Stimulated activated CD8-positive, alpha-beta memory T cell treated with anti-CD3 and anti-CD28 coated beads, Interleukin-12 subunit alpha, Interleukin-12 subunit beta, amount 100 ng/mL, for 4 hours (primary cell): ENCODE results near the gene FAM78A.
"Not testable (repeated sequence)": the region's sequence is repeated elsewhere in the genome, so short reads cannot be mapped to it uniquely, and the experiment has no call there.

Source experiments
- DNase-seq: peaks from one replicate; pipeline ENCODE4 v3.0.0-alpha.2; 2020; ENCODE audit warnings: low read depth

FAM78A gene

DNA sequence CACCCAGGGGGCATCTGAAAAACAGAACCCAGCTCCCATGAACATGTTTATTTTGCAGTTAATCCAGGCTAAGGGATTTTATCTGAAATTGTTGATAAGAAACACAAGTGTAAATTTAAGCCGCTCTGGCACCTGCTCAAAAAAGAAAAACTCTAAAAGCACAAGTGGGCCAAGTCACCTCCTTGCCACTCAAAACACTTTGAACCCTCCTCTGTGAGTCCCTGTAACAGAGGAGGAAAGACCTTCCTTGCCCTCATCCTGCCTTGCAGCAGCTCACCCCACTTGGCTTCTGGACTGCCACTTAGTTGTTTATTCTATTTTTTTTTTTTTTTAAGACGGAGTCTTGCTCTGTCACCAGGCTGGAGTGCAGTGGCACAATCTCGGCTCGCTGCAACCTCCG is 39.5 kb downstream of the FAM78A start:
- no peak for DNase-seq

DNA sequence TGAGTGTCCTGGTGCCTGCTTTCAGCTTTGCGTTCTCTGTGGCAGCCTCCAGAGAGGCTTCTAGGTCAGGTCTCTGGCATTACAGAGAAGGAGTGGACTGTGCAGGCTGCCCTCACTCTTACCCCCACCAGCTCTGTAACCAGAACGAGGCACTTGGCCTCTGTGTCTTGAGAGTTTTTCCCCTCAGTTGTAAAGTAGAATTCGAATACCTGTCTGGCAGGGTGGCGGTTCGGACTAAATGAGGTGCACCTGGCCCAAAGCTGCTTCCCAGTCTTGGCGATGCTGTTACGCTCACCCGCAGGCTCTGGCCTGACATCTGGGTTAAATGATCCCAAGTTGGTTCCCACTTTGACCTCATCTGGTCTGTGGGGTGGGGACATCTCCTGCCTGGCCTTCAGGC is 40.1 kb downstream of the FAM78A start:
- no peak for DNase-seq

DNA sequence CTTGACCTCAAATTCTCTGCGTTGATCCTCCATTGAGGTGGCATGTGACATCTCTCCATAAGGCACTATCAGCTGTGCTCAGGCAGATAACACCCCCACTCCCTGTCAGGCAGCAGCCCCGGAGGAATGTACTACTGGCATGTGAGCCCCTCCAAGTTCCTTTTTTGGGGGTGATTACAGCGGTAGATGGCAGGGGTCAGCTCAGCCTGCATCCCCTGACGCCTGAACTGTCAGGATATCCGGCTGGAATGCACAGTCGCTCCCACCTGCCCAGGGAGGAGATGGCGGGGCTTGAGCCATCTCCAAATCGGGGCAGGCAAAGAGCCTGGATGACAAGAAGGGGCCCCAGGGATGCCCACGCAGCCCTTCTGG is 40.8 kb downstream of the FAM78A start:
- no peak for DNase-seq

DNA sequence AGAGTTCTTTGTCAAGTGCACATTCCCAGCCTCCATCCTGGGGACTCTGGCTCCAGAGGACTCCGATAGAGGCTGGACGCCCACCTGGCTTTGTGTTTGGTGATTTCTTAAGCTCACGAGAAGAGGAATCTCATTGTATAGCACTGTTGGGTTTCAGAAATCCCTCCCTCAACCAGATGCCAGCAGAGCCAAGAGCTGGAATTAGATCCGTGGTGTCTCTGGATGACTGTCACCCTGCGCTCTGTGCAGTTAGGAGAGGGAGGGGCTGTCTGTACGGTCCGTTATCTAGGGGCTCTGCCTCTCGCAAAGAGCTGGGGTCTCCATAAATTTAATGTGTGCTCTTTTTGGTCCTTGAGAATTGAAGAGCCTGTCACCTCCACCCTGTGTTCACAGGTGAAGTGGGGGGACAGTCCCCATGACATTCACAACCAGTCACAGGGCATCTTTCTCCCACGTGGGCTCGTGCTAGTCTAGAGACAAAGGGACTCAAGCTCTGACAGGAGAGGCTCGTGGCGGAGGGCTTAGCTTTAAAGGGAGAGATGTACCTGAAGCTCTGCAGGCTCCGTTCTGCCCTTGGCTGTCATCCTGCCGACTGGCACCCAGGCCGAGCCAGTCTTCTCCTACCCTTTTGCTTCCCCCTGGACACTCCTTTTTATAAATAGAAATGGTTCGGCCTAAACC is 41.4 kb downstream of the FAM78A start:
- DNase-seq = no peak

DNA sequence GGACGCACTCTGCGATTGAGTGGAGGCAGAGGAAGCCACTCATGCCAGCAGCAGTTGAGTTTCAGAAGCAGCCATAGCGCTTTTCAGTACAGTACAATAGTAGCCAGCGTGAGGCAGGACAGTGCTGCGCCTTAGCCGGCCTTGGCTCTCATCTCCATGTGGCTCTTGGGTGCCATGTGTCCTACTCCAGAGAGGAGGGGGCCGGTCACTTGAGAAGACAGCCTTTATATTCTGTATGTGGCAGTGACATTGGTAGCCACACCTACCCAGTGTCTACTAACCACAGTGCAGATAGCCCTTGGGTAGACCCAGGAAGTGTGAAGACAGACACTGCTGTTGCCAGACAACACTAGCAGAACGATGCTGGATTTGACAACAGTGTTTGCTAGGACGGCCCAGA is 42.3 kb downstream of the FAM78A start:
- DNase-seq = no peak

DNA sequence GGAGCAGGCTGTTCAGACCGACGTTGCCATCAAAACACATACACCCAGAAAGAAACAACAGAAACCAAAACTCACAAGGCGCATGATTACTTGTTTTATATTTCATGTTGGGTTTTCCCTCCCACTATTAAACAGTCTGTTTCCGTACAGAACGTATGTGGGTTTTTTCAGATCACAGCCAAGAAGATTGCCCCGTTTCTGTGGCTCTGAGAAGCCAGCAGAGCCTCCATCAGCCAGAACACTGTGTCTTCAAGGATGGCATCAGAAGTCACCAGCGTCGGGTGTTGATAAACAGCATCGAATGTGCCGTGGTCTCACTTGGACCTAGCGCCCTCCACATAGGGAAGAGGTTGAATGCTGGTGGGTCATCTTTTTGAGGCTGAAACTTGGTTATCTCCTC is 42.8 kb downstream of the FAM78A start:
- no peak for DNase-seq

DNA sequence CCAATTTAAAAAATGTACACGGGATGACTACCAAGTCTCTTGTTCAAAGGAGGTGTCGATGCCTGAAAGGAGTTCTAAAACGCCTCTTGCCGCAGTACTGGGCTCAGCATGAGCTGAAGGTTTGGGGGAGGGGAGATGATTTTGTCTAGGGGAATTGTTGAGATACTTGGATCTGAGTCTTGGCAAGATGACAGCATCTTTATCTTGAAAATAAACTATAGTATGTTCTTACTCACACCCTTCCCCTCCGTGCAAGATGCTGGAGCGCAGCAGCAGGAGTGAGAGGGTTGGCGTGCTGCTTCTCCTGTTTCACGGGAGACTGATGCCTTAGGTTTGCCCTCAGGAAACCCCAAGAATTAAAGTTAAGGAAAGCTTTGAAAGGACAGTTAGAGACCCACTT is 47.3 kb downstream of the FAM78A start:
- DNase-seq = no peak

DNA sequence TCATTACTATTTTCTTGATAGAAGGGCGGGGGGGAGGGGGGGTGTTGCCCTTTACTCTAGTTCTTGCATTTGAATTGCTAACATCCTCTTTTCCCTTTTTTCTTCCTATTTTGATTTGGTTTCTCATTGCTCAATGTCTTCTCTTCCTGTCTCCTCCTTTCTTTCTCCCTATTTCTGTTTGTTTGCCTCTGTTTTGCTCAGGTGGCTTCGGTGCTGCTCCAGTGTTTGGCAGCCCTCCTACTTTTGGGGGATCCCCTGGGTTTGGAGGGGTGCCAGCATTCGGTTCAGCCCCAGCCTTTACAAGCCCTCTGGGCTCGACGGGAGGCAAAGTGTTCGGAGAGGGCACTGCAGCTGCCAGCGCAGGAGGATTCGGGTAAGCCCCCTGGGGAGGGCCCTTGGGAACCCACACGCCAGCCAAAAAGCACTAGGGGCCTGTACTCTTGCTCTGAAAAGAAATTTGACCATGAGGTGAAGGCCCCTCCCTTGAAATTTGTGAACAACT is 48.3 kb downstream of the FAM78A start:
- no peak for DNase-seq

DNA sequence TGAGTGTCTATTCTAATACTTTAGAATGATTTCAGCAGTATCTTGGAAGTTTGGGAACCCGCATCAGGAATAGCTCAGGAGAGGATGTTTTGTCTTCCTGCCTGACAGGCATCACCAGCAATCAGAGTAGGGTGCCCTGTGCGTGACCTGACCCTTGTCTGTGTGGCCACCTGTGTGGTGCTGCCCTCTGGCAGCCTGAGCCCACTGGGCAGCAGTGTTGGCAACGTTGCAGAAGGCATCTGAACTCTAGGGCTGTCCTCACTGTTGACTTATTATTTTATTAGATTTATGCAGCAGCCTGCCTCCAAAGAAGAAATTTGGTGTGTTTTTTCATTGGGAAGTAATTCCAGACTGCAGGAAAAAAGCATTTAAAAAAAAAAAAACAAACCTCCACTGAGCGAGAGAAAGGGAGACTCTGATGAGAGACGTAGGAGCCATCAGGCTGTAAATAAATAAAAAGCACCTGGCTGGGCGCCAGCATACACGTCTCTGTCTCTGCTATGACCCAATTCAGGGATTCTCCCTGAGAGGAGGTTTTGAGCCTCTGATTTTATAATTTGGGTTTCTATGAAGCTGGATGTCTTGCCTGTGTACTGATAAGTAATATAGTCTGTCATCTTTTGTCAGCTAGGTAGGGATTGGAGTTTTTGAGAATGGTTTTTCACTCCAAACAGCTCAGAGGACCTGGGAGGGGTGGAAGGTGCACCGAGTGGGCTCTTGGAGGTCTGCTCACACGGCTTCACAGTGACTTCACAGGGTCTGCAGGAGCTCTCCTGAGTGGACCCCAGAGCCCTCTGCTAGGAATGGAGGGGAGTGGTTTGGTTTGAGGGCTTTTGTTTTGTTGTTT is 49.0 kb downstream of the FAM78A start:
- no peak for DNase-seq

DNA sequence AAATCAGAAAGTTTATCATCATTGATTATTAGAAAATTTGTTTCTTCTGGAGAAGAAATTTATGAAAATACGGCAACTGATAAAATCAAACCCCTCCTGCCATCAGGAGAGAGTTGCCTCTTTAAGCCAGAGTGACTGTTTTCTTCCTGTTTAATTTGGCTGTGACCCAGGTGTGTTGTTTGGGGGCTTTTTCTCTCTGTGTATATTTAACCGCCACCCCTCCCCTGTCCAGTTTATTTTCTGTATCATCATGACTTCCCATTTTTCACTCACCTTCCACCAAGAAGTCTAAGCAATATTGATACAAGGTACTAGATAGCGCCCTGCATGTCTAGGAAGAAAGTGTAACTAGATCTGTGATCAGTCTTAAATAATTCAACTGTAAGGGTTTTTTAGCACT is 50.1 kb downstream of the FAM78A start:
- no peak for DNase-seq

DNA sequence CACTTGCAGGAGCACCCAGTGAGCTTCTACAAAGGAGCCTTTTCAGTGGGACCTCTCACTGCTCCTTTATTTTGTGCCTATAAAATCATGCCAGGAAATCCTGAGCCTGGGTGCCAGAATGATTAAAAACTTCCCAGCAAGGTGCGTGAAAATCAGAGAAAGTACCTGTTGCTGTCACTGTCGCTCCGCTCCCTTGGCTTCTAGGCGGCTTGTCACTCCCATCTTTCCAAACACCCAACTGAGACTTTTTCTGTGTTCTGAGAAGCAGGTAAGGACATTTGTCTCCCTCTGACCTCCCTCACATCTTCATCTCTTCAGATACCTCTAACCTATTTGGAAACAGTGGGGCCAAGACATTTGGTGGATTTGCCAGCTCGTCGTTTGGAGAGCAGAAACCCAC is 53.9 kb downstream of the FAM78A start:
- DNase-seq = no peak

DNA sequence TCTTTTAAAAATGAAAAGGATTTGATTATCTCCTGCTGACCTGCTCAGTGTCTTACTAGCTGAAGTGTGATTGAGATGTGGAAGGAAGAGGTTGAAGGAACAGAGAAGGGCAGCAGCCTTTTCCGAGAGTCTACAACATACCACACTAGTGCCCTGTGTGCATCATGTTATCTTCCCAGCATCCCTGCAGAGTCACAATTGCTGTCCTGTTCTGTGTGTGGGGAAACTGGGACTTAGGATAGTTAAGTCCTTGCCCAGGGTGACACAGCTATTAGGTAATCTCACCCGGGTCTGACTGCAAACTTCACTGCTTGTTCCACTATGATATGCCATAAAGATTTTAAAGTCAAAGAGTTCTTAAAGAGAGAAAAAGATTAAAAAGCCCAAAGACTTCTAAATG is 55.8 kb downstream of the FAM78A start:
- no peak for DNase-seq

DNA sequence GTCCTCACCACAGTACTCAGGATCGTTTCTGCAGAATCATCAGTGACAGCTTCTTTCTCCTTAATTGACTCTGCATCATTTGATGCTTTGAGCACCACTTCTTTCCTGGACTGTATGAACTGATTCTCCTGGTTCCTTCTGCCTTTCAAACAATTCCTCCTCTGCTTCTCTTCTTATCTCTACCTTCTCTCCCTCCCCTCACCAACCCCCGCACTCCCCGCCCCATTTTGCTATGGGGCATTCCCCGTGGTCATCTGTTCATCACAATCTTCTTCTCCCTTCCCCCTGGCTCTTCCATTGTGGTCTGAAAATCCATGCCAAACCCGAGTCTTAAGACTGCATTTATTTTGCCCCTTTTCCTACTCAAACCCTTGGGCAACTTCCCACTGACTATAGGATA is 57.9 kb downstream of the FAM78A start:
- no peak for DNase-seq

DNA sequence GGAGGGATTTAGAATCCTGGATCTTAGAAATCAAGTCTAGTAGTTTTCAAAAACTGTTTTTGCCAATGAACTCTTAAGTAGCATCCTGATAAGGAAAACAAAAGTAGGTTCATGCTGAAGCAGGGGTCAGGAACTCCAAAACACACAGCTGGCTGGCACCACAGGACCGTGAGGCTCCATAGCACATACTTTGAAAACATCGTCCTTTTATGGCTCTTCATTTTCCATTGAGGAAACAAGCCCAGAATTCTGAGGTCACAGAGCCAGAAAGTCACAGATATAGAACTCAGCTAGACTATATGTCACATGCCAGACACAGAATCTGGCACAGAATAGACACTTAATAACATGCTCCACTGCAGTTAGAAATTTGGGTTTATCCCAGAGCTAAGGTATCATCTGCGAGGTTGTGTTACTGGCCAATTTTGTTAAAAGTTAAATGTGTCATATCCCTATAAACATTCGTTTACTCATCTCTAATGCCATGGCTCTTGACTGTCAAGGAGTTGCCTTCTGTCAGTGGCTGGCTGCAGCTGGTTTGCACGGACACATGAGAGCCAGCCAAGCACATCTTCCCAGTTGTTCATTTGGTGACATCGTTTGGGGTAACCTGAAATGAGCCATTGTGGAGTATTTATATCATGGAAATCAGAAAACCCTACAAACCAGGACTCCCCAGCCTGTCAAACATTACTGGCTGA is 58.8 kb downstream of the FAM78A start:
- DNase-seq = no peak

DNA sequence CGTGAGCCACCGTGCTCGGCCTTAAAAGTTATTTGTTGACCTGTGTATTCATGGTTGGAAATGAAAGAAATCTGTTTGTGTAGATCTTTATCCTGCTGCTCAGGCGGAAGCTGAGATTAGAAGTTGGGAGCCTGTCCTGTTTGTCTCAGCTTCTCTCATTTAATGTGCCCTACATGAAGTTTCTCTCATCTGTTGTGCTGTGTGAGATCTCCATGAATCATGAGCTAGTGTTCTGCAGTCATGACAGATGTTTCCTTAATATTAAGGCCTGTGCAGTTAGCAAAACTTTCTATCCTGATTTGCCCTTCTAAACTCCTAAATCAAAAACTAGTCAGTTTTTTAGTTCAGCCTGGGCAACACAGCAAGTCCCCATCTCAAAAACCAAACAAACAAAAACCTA is 59.5 kb downstream of the FAM78A start:
- no peak for DNase-seq

DNA sequence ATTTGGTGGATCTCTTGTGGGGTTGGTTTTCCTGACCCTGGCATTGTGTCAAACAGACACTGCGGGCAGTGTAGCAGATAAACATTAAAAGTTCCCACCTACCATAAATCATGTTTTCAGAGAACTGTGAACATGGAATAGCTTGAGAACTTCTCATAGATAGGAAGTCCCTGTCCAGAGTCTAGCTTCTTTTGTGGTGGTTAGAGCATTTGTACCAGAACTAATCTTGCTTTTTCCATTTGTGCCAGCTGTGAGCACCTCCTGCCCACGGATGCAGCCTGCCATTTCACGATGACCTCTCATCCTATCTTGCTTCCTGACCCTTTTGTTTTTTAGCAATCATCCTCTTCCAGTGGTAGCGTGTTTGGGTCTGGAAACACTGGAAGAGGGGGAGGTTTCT is 61.4 kb downstream of the FAM78A start:
- DNase-seq = no peak

DNA sequence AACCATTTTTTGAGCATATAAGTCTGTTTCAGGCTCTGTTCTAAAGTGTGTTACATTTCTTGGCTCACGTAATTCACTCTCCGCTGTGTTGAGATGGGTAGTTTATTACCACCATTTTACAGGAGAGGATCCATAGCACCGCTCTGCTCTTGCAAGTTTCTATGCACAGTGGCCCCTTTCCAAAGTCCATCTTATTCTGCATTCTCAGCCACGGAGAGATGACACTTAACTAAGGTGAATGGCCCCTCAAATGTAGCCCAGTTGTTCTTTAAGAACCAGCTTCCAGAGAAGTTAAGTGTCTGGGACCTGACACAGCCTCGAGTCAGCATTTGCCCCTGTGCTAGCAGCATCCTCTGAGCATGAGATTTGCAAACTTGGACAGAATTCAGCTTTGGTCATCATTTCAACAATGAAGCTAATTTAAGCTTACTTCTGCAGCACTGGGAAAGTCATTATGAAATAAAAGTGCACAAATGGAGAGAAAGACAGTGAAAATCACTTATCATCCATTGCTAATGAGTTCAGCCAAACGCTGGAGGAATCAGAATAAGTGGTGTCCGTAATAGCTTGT is 61.9 kb downstream of the FAM78A start:
- DNase-seq = no peak

DNA sequence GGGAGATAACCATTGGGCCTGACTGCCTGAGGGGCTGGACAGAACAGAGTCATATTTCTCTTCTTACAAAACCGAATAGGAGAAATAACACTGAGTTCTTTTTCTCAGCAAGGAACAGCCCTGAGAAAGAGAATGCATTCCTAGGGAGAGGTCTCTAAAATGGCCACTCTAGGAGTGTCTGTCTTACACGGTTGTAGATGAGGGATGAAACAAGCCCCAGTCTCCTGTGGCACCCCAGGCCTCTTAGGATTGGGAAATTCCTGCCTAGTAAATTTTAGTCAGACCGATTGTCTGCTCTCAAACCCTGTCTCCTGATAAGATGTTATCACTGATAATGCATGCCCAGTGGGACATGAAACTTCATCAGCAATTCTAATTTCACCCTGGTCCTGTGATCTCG is 64.4 kb downstream of the FAM78A start:
- DNase-seq = not testable (repeated sequence)
